Placental epithelial cell (primary cell): ENCODE measurements around the gene TYR. TPM values are rescaled to one million over a fixed set of nuclear protein-coding genes. Genes with fewer than 3 reads are reported as not detected.

Source experiments
- total RNA-seq: library from RNA; depleted of rRNA; stranded (reverse); fragments of >200 nt; gene quantifications from 2 replicates; pipeline ENCODE4 v1.2.3, GENCODE V29; 2012

TYR gene
- total RNA-seq = not detected in 2 replicates

DNA sequence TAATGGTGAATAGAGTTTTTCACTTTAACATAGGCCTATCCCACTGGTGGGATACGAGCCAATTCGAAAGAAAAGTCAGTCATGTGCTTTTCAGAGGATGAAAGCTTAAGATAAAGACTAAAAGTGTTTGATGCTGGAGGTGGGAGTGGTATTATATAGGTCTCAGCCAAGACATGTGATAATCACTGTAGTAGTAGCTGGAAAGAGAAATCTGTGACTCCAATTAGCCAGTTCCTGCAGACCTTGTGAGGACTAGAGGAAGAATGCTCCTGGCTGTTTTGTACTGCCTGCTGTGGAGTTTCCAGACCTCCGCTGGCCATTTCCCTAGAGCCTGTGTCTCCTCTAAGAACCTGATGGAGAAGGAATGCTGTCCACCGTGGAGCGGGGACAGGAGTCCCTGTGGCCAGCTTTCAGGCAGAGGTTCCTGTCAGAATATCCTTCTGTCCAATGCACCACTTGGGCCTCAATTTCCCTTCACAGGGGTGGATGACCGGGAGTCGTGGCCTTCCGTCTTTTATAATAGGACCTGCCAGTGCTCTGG lies at the start of gene TYR:
TYR (plus strand) TSS at position 185 of the 541 bp plus-strand sequence; CDS start at position 264, 79 bp downstream.

Other genes with a start within 250 kb of the TYR start
- gene GRM5, start 111.9 kb upstream of the TYR start, total RNA-seq = not detected in 2 replicates